ENCODE data around the gene CELF2.
A peak's percentile ranks its signal among the peaks of the same experiment; 100 is the strongest.
"Not testable (repeated sequence)": the region's sequence is repeated elsewhere in the genome, so short reads cannot be mapped to it uniquely, and the experiment has no call there.

CELF2 gene

DNA sequence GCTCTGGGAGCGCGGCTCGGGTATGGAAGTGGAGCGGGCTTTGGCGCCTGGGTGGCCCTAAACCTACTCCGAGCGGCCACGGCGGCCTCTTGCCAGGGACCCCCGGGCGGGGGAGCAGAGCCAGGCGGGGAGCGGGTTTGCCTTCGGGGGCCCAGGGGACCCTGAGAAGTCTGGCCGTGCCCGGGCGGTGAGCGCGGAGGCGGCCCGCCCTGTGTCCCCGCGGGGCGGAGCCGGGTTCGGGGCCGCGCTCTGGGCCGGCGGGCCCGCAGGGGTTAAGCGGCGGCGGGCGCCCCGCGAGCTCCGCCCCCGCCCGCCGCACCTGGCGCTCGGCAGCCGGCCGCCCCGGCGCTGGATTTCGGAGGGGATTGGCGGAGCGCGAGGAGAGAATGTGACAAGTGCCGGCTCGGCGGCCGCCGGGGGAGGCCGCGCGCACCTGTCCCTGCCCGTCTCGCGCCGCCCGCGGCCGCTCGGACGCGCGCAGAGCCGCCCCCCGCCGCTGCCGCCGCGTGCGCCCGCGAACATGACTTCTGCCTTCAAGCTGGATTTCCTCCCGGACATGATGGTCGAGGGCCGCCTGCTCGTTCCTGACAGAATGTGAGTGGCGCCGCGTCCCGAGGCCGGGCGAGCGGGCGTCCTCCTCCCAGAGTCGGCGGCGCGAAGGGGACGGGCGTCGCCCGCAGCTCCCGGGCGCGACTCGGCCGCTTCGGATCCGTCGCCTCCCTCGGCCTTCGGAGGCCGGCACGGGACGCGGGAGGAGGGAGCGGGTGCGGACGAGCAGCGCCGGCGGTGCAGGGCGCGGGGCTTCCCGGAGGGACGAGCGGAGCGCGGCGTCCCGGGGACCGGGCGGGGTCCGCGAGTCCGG is at the start of gene CELF2:
Gene CELF2 (plus strand): TSS at position 303 of the 862 bp plus-strand sequence. CDS start 218 bp downstream, at position 521.
- DNase-seq (ENCODE audit: low spot score), result peak; percentile 86

DNA sequence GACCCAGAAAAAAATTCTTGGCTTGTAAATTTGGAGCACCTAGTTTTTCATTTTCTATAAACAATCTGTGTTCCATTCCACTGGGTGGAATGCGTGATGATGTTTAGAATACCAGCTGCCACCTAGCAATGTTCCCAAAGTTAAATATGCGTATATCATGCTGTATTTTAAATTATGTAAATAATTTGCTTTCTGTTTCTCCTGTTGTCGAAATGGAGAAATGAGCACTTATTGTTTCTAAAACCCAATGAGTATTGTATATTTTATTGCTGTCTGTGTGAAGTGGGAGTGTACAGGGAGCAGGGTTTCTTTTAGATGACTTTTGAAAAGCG is 49.4 kb upstream of the CELF2 start:
- no peak for DNase-seq (ENCODE audit: low spot score)

DNA sequence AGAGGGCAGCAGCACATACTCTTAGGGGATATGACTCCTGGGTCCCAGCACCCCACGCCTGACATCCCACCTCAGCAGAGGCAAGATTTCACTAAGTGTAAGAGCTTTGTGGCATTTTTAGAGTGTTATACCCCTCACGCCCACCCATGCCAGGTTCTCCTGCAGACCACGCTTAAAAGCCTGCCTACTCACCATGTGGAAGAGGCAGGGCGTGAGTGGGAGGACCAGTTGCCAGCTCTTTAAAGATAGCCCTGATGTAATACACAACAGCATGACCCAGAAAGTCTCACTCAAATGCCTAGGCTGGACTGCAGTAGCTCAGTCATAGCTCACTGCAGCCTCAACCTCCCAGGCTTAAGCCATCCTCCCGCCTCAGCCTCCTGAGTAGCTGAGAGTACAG is 44.4 kb upstream of the CELF2 start:
- DNase-seq (ENCODE audit: low spot score), result no peak

DNA sequence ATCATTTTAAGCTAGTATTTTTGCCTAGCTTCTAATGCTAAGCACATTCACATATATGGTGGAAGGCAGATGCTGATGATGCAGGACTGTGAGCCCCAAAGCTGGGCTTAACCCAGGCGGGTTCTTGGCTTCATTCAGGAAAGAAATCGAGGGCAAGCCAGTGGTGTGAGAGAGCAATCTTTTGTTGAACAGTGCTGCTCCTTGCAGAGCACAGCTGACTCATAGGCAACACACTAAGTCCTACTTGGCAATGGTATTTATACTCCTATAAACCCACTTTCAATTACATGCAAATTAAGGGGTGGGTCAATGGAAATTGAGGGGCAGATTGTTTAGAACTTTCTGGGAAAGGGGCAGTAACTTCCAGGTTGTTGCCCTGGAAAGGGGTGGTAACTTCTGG is 42.0 kb upstream of the CELF2 start:
- no peak for DNase-seq (ENCODE audit: low spot score)

DNA sequence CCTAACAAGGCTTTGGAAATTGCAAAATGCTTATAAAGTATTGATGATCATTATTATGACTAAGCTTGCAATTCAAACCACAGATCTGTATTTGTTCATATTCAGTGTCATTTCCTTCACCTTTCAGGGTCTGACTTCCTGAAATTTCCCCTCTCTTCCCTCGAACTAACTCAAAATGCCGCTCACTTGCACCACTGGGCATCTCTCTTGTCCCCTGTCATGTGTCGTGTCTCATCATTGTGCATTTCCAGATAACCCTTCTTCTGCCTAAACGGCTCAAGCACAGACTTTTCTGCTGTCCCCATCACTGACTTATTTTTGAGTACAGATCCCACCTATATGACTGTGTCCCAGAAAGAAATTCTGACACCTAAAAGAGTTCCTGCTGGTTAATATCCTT is 41.0 kb upstream of the CELF2 start:
- no peak for DNase-seq (ENCODE audit: low spot score)

DNA sequence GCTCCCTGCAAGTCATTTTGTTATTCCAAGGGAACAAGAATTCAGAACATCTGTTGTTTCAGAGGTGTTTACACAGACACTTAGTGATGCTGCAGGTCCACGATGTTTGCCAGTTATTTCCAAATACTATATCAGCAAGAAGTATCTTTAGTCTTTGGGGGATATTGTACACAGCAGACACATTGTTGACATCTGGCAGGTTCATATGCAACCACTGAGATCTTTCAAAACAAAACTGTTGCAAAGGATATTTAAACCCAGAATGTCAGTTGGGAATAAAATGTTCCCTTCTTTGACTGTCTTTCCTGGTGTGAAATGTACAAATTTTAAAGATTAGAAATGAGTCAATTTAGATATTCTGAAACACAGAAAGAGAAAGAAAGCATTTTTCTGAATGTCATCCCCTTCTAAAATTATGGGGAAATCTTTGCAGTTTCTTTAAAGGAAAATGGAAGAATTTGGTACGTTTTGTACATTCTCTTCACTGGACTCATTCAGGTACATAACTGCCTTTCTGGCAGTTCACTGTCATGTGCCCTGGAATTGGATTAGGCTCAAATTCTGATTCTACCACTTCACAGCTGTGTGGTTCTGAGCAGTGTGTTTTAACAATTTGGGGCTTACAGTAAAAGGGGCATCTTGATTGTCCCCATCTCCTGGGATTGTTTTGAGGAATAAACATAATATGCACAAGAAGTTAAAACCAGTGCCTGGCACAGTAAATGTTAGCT is 40.3 kb upstream of the CELF2 start:
- DNase-seq (ENCODE audit: low spot score), result no peak

DNA sequence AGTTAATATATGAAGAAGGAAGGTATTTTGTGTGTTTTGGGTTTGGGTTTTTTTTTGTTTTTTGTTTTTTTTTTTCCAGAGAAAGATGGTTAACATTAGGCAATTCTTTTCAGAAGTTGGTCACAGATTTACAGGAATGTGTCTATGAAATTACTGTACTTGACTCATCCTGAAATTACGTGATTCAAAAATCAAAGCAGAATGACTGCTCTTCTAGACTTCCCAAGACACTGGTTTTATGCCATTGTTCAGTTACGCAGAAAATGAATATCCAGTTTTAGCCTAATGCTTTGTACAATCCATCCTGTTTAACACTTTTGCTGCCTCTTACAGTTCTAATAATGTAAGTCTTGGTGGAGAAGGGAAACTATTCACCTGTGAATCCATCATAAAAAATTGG is 39.7 kb upstream of the CELF2 start:
- no peak for DNase-seq (ENCODE audit: low spot score)

DNA sequence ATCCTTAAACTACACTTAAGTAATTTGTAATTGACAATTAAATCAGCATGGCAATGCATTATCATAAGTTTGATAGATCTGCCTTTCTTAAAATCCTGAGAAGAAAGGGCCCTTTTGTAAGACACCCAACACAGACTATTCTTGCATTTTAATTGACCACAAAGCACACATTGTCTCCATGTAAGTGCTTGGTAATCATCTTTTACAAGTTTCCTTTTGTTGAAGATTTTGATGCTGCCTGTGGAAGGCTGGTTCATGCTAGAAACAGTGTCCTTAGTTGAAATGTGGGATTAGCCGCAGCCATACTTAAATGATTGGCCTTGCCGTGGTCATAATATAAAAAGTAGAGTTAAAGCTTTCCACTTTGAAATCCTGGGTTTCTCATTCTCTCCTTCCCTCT is 32.3 kb upstream of the CELF2 start:
- DNase-seq (ENCODE audit: low spot score), result no peak

DNA sequence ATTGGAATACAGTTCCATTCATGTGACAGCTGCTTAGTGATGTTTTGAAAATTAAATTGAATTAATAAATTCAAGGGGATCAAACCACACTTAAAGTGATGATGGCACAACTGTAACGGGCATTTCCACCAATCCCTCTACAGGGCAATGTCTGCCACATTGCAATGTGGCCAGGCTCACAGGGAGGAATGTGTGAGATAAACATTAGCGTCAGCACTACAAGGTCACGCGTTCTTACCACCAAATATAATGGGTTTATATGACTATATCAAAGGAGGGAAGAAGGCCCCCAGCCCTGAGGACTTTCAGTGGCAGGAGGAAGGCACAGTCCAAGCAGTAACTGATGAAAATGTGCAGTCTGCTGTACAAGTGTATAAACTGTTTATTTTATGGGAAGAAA is 31.1 kb upstream of the CELF2 start:
- no peak for DNase-seq (ENCODE audit: low spot score)

DNA sequence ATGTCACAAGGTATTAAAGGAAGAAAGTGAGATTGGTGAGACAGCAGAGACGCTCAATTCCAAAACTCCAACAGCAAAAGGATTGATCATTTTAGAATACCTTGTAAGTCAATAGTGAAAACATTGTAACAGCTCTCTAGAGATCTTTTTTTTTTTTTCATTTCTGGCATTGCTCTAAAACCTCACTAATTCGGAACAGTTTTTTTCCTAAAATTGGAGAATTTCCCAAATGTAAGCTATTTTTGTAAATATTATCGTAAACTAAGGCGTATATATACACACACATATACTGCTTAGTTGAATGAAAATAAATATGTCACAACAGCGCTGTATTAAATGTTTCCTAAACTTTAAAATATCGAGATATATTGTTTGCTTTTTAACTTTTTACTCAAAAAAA is 30.6 kb upstream of the CELF2 start:
- no peak for DNase-seq (ENCODE audit: low spot score)

DNA sequence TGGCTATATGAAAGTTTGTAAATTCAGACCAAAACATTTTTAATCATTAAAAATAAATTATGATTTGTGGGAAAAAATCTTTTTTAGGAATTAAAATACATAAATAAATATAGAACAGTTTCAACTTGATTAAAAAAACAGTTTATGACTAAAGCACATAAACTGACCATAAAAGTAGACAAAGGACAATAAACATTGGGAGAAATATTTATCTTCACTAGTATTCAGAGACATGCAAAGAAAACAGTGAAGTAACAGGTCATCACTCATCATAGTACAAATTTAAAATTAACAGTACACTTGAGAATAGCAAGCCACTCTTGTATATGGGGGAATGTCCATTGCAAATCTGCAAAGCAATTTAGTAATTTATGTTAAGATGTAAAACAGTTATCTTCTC is 28.0 kb upstream of the CELF2 start:
- DNase-seq (ENCODE audit: low spot score), result no peak

DNA sequence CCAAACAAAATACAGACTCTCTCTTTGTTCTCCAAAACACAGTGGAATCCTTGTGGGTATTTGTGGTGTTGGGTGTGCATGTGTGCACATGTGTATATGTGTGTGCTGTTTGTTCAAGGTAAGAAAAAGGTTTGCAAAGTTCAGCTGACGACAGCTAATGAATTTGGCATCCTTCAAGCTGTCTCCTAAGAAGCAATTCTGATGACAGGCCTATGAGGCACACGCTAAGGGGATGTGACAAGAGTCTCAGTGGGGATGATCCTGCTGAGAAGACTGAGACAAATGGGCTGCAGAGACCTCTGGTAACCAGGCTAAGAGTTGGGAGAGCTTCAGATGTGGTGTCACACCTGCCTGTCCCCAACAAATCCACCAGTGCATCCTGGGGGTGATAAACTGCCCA is 26.5 kb upstream of the CELF2 start:
- no peak for DNase-seq (ENCODE audit: low spot score)

DNA sequence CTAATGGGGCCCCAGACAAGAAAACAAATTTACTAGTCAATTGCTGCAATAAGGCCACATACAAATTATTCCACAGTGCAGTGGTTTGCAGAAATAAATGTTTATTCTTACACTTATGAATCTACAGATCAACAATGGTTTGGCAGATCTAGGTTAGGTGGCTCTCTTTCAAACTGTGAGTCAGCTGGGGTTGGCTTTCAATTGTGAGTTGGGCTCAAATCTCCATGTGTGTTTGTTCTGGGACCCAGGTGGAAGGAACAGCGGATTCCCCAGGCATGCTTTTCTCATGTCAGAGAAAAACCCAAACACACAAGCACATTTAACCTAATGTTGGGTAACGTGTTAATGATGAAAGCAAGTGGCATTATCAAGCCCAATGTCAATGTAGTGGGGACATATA is 25.6 kb upstream of the CELF2 start:
- DNase-seq (ENCODE audit: low spot score), result no peak

DNA sequence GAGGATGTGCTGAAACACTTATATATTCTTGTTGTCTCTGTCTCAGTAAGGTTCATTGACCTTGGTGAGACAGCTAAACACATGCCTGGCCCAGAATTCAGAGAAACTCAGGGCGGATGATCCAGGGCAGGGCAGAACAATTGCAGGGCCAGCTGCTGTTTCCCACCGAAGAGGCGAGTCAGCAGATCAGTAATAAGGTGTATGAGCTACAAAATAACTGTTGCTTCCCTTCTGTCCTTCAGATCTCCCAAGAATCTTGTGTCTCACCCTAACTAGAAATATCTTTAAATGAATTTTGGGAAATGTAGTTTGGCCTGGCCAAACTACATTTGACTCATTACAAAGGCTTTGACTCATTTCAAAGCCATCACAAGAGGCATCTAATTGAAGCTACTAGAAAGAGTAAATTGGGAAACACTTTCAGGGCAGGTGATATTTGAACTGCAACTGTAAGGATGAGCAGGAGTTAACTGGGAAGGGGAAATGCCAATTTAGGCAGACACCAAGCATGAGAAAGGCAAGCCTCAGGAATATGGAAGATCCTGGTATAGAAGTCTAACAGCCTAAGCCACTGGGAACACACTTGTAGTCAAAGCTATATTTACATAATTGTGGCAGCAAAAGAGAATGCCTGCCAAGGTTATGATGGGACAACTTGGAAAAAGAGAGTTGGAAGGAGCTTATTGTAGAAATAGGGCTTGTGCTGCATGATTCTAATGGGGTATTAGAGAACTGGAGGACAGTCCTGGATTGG is 24.5 kb upstream of the CELF2 start:
- DNase-seq (ENCODE audit: low spot score), result no peak

DNA sequence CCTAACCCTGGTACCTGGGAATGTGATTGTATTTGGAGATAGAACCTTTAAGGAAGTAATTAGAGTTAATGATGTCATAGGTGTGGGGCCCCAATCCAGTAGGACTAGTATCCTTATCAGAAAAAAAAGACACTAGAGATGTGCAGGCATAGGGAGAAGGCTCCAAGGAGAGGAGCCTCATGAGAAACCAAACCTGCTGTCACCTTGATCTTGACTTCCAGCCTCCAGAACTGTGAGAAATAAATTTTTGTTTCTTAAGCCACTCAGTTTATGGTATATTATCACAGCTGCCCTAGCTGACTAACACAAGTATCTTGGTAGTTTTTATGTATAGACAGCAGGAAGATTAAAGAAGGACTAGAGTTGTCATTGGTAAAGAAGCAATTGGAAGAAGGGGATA is 23.9 kb upstream of the CELF2 start:
- DNase-seq (ENCODE audit: low spot score), result no peak

DNA sequence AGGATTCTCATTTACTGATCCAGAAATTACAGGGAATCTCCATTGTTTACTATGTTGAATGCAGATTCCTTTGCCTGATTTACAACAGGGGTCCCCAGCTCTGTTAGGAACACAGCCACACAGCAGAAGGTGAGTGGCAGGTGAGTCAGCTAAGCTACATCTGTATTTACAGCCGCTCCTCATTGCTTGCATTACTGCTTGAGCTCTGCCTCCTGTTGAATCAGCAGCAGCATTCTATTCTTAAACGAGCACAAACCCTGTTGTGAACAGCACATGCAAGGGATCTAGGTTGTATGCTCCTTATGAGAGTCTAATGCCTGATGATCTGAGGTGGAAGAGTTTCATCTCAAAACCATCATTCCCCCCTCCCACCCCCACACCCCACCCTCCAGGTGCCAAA is 23.3 kb upstream of the CELF2 start:
- DNase-seq (ENCODE audit: low spot score), result no peak

DNA sequence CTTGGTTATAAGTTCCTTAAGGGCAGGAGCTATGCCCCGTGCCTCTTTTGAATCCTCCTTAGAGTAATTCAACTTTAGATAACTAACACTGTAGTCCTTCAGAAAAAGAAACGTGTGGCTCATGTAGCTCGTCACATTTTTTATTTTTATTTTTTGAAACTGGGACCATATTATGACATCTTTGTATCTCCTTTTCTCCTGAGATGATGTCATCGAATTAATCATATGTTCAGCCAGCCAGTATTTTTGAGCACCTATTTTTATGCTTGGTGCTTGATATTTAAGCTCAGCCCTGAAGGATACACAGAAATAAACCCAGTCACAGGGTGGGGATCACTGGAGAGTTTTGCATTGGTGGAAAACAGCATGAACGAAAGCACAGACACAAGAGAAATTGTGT is 22.6 kb upstream of the CELF2 start:
- no peak for DNase-seq (ENCODE audit: low spot score)

DNA sequence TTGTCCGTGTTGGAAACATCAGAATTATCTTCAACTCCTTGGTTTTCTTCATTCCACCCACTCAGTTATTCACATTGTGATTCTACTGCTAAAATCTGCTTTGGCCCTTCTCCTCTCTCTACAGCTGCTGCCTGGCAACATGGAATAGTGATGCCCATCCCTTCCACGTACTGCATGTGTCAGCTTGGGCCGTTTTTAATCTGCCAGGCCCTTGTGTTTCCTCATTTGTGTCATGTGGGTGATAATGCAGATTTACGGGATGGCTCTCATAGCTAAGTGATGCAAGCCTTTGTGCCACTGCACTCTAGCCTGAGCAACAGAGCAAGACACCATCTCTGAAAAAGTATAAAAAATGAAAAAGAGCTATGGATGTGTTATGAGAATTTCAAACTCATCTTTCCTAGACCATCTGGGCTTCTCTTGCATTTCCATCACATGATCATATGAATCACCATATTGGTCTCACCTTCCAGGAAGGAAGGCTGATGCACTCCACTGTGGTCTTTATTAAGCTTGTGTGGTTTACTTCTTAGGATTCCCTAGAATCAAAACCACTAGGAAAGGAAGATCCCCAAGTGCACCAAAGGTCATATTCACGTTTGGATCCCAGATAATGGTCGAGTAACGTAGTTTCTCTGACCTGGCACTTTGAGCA is 20.6 kb upstream of the CELF2 start:
- DNase-seq (ENCODE audit: low spot score), result no peak

DNA sequence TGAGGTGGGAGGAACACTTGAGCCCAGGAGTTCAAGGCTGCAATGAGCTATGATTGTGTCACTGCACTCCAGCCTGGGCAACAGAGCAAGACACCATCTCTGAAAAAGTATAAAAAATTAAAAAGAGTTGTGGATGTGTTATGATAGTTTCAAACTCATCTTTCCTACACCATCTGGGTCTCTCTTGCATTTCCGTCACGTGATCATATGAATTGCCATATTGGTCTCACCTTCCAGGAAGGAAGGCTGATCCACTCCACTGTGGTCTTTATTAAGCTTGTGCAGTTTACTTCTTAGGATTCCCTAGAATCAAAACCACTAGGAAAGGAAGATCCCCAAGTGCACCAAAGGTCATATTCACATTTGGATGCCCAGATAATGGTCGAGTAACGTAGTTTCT is 18.2 kb upstream of the CELF2 start:
- DNase-seq (ENCODE audit: low spot score), result not testable (repeated sequence)

DNA sequence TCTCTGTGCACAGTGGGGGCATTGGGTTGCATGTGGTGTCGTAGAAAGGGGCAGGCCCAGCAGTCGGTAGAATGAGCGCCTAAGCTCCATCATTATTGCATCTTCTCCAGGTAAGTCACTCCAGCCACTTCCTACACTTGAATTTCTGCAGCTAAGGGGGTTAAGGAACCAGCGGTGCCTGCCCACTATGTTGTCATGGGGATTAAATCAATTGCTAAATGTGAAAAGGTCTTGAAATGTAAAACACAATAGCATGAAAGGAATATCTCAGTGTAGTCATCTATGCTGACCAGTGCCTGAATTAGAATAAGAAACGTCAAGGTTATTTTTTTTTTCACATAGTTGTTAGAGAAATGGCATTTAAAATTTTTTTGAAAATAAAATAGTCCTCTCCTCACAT is 15.2 kb upstream of the CELF2 start:
- DNase-seq (ENCODE audit: low spot score), result no peak

DNA sequence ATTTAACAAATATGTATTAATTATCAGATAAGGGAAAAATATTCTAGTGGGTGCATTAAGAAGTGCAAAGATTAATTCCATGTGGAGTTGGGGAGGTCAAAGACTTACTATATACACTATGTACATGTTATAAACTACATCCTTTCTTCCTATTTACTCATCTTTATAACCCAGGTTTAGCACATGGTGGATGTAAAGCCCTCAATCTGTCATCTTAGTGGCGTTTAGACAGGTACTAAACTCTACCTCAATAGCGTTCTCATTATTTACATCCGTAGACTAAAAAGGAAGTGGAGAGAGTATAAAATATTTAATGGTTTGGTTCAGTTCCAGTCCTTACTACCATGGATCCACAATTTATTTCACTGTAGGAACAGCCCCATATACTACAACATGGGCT is 14.8 kb upstream of the CELF2 start:
- DNase-seq (ENCODE audit: low spot score), result no peak

DNA sequence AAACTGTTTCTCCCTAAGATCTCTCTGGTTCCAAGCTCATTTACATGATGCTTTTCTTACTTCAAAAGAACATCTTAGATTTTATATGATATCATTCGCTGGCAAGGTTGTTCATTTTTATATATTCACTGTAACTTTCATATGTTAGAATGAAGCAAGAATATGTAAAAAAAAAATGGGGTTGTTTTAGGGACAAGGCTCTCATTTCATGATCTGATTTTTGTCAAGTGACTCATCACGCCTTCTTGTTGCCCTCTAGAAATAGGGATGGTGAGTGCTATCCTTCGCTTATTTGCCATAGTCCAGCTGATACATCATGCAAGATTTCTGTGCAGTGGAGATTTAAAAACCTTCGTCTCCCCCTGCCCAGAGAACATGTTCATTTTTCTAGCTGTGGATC is 14.0 kb upstream of the CELF2 start:
- DNase-seq (ENCODE audit: low spot score), result no peak

Measured in ecto neural progenitor cell (in vitro differentiated cells).